ENCODE data around the gene DDX41.

GRCh38 chr5:177467436-177467835 lies 49.3 kb downstream of the DDX41 start:
- TF ChIP-seq, protein P1, sequence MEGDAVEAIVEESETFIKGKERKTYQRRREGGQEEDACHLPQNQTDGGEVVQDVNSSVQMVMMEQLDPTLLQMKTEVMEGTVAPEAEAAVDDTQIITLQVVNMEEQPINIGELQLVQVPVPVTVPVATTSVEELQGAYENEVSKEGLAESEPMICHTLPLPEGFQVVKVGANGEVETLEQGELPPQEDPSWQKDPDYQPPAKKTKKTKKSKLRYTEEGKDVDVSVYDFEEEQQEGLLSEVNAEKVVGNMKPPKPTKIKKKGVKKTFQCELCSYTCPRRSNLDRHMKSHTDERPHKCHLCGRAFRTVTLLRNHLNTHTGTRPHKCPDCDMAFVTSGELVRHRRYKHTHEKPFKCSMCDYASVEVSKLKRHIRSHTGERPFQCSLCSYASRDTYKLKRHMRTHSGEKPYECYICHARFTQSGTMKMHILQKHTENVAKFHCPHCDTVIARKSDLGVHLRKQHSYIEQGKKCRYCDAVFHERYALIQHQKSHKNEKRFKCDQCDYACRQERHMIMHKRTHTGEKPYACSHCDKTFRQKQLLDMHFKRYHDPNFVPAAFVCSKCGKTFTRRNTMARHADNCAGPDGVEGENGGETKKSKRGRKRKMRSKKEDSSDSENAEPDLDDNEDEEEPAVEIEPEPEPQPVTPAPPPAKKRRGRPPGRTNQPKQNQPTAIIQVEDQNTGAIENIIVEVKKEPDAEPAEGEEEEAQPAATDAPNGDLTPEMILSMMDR (conservative IDR thresholded peaks at IDR 0.05; ENCODE audit: low read length) = no peak
- no peak for TF ChIP-seq EZH2phosphoT487 (IDR thresholded peaks at IDR 0.05; ENCODE audit: borderline replicate concordance)
